ENCODE data around the gene IDNK.

- TF ChIP-seq, protein P1, sequence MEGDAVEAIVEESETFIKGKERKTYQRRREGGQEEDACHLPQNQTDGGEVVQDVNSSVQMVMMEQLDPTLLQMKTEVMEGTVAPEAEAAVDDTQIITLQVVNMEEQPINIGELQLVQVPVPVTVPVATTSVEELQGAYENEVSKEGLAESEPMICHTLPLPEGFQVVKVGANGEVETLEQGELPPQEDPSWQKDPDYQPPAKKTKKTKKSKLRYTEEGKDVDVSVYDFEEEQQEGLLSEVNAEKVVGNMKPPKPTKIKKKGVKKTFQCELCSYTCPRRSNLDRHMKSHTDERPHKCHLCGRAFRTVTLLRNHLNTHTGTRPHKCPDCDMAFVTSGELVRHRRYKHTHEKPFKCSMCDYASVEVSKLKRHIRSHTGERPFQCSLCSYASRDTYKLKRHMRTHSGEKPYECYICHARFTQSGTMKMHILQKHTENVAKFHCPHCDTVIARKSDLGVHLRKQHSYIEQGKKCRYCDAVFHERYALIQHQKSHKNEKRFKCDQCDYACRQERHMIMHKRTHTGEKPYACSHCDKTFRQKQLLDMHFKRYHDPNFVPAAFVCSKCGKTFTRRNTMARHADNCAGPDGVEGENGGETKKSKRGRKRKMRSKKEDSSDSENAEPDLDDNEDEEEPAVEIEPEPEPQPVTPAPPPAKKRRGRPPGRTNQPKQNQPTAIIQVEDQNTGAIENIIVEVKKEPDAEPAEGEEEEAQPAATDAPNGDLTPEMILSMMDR (IDR thresholded peaks at IDR 0.05; ENCODE audit: borderline replicate concordance, extremely low read depth, low read length, poor library complexity, severe bottlenecking): no peak
- TF ChIP-seq EZH2 (IDR thresholded peaks at IDR 0.05; ENCODE audit: borderline replicate concordance, low read depth, low read length, severe bottlenecking): no peak
Observed at GRCh38 chr9:83691492-83691891, 68.5 kb downstream of the IDNK start.
